Stimulated activated CD8-positive, alpha-beta memory T cell treated with anti-CD3 and anti-CD28 coated beads, Interleukin-4, amount 100 ng/mL, for 24 hours (primary cell): ENCODE measurements around the gene TPO.
"Not testable (repeated sequence)": the region's sequence is repeated elsewhere in the genome, so short reads cannot be mapped to it uniquely, and the experiment has no call there.

Source experiments
- DNase-seq: peaks from one replicate; pipeline ENCODE4 v3.0.0-alpha.2; 2020; ENCODE audit warnings: low read depth

Gene TPO

DNA sequence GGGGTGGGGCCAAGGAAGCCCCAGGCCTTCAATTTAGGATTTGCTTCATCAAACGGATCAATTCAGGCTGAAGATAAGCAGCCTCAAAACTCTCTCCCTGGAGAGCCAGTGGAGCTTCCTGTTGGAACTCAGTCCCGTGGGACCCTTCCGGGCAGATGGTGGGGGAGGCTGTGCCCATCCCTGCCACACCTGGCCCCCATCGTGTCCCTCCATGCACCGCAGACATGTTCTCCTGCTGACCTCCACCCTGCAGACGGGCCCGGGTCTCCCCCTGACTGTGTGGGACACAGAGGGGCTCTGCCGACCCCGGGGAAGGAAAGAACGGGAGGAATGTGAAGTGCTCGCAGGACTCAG is 144.2 kb downstream of the TPO start:
- no peak for DNase-seq

- DNase-seq: no peak
Measured at GRCh38 chr2:1559589-1560175, 146.4 kb downstream of the TPO start.

DNA sequence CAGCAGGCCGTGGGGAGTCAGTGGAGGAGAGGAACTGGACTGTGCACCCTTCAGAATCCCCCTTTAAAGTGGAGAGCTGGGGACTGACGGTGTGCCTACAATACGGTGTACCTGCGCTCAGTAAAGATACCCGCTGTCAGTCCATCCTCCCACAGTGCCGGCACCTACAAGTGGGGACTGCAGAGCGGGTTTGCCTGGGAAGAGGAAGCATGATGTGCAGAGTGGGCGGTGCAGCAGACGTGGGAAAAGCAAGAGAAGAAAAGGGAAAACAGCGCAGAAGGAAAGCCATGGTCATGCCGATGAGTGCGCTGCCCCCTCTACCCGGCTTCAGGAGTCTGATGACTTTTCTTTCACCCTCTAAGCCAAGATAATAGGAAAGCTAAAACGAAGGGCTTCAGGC is 148.0 kb downstream of the TPO start:
- DNase-seq: no peak

DNA sequence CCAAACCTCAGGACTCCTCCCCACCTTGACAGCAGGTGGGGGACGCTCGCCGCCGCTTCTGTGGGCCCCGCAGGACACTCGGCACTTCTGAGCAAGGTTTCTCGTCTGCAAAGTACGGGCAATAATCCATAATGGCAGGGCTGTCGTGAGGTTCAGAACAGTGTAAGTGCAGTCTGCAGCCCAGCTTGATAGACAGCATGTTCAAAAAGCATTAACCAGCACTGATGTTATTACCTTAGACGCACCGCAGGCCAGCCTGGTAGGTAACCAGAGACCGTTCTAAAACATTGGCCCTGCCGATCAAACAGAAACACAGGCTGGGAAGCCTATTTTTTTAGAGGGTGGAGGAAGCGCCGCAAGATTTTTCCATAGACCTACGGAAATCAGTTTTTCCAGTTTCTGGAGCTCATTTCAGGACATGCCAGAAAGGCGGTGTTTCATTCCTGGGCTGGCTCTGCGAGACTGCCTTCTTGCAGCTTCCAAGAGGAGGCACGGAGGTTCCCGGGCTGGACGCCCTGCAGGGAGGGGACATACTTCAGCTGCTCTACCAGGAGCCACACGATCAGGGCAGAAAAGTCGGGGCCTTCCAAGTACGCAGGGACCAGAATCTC is 148.7 kb downstream of the TPO start:
- no peak for DNase-seq

DNA sequence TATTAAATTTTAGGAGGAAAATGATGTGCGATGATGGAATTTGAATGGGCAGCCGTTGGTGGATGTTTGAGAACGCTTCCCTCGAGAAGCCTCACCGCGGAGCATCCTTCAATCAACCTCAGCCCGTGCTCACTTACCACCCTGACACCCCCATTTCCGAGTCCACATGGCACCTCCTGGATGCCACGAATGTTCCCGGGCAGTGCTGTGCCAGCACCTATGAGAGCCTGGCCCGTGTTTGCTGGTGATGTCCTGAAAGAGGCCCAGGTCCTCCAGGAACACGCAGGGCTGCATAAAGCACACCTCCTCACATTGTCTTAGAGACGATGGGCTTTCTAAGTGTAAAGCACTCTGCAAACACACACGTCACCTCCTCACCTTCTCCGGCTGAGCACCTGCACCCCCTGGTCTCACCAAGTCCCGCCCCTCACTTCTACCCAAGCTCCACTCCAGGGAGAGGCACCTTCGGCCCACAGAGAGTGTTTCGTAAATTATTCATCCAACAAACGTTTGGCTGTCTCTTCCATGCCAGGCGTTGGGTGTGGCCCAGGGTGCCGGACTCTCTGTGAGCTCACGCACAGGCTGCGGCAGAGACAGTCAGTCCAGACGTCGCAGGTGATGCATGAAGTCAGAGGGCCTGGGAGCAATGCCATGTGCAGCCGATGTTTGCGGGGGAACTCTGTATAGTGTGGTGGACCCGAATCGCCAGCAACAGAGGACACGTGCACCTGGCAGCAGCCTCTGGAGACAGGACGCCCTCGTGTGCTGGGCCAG is 150.0 kb downstream of the TPO start:
- no peak for DNase-seq

DNA sequence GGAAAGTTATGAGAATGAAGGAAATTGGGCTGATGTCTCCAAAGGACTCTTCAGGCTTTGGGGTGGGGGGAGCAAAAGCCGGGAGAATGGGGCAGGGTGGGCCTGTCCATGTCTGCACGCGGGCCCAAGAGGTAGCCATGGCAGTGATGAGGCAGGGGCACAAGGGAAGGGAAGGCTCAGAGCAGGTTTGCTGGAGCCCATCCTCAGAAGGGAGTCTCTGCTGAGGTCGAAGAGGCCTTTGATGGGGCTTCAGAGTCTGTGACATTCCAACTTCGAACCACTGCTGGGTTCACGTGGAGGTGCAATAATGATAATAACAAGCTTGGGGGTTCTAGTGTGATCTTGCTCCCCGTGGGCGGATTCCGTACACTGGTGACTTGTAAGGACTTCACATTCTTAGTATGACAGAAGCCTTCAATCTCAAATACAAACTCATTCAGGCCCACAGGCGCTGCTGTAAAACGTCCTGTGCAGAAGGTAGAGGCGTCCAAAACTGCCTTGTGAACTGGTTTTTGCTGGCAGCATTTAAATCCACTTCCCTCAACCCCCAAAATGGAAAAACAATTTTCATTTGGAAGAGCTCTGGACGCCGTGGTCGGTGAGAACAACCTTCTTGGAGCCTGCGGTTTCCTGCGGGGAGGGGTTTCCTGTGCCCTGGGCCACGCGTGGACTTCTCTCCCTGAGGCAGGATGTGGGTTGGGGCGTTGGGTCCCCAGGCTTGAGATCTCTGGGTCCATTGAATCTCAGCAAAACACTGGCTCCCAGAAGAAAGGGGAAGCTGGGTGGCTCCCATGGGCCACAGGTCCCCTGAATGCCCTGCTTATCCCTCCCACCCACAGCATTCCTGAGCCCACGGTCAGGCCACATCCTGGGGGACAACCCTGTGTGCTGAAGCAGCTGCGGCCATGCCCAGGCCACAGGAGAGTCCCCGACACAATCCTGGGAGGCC is 151.0 kb downstream of the TPO start:
- DNase-seq: no peak

GRCh38 chr2:1567556-1568344 is 154.5 kb downstream of the TPO start:
- DNase-seq: no peak

- DNase-seq: not testable (repeated sequence)
Measured at GRCh38 chr2:1568345-1568668, 155.0 kb downstream of the TPO start.

DNA sequence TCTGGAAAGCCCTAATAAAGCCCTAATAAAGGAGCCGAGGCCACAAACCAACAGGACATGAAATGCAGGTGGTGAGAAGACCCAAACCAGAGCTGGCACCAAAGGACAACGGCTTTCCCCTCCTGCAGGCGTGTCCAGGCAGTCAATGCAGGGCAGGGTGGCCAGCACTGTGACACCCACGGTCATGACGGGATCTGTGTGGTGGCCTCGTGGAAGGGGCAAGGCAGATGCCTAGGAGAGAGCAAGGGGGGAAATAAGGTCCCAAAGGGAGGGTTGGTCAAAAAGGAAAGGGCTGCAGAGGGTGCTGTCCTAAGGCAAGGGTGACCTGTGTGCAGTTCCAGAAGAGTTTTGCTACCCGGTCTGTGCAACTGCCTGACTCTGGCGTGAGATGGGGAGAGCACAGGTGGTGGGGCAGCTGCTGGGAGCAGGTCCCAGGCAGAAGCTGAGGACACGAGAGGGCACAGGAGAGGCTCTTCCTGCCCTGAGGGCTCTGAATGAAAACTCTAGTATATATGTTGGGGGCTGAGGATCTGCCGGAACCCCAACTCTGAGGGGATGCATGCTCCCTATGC is 156.7 kb downstream of the TPO start:
- no peak for DNase-seq

GRCh38 chr2:1571477-1572417 is 158.5 kb downstream of the TPO start:
- DNase-seq: no peak

GRCh38 chr2:1572638-1573037 is 159.4 kb downstream of the TPO start:
- DNase-seq: no peak

GRCh38 chr2:1577846-1578245 is 164.6 kb downstream of the TPO start:
- DNase-seq: no peak

DNA sequence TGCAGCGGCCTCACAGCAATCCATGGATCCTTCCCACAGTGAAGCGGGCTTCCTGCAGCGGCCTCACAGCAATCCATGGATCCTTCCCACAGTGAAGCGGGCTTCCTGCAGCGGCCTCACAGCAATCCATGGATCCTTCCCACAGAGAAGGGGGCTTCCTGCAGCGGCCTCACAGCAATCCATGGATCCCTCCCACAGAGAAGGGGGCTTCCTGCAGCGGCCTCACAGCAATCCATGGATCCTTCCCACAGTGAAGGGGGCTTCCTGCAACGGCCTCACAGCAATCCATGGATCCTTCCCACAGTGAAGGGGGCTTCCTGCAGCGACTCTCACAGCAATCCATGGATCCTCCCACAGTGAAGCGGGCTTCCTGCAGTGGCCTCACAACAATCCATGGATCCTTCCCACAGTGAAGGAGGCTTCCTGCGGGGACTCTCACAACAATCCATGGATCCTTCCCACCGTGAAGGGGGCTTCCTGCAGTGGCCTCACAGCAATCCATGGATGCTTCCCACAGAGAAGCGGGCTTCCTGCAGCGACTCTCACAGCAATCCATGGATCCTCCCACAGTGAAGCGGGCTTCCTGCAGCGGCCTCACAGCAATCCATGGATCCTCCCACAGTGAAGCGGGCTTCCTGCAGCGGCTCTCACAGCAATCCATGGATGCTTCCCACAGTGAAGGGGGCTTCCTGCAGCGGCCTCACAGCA is 168.1 kb downstream of the TPO start:
- DNase-seq: not testable (repeated sequence)

- no peak for DNase-seq
Measured at GRCh38 chr2:1581965-1582625, 168.8 kb downstream of the TPO start.

DNA sequence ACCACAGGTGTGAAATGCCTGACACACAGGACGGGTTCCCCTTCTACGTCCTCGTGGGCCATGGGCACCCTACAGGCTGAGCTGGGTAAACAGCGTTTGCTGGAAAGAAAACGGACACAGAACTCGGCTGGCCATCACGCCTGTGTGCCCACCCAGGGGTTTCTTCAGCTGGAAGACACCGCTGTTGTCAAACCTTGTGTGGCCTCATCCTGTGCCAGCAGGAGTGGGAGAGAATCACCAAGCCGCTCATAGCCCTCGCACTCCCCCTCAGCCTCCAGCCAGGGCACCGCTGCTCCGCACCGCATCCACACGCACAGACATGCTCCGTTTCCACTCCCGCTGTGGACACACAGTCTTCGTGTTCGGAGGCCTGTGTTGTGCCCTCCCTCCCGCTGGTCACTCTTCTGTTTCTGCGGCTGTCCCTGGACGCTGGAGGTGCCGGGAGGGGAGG is 169.7 kb downstream of the TPO start:
- DNase-seq: no peak

- no peak for DNase-seq
Measured at GRCh38 chr2:1584051-1584531, 170.8 kb downstream of the TPO start.

DNA sequence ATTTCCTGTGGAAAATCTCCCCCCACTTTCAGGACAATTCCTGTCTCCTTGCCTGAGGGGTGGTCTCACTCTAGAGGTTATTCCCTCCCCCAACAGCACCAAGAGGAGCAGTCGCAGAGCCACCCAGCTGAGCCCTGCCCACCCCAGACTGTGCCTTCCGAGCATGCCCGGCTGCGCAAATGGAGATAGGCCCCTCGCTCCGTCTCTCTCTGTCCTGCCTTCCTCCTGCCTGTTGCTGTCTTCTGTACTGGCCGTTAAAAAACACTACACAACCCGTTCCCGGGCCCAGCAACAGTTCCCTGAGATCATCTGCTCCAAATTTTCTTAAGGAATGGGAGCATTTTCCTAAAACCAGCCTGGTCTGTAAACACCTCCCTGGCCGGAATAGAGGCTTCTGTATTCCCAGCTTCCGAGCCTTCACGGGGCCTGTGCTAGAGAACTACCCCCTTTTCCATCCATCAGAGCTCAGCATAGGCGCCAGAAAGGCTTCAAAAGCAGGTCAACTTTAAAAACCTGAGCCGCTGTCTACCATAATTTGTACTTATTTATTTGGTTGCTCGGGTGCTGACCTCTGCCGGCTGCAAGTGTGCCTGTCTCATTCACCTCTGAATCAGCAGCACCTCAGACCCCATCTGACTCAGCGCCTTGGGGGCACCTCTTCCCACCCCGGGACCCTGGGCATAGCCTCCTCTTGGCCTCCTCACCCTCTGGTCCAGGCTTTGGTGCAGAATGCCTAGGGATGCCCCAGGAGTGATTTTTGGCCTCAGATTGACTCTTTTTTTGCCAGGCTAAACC is 171.6 kb downstream of the TPO start:
- no peak for DNase-seq

- no peak for DNase-seq
Measured at GRCh38 chr2:1585635-1586034, 172.4 kb downstream of the TPO start.
